Stimulated activated CD4-positive, alpha-beta T cell treated with anti-CD3 and anti-CD28 coated beads, Interleukin-15, amount 100 ng/mL, for 24 hours (primary cell): ENCODE results near the gene EPB42.
A peak's percentile ranks its signal among the peaks of the same experiment; 100 is the strongest.
"Not testable (repeated sequence)": the region's sequence is repeated elsewhere in the genome, so short reads cannot be mapped to it uniquely, and the experiment has no call there.

Source experiments
- DNase-seq: peaks from one replicate; pipeline ENCODE4 v3.0.0-alpha.2; 2020

The EPB42 gene

DNA sequence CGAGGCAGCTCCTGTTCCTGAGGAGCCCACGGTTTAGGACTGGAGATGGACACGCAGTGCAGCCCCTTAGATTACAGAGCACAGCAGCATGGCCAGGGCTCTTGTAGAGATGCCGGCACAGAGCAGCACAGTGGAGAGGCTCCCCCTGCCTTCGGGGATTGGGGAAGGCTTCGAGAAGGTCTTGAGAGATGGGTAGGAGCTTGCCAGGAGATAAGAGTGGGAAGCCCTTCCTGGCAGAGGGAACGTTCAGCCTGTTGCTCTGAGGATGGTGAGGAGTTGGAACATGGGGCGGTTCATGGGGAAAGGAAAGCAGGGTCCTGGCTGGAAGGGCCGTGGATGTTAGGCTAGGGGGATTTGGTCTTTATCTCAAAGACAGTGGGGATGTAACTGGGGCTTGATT is 10.0 kb downstream of the EPB42 start:
- DNase-seq, result no peak

DNA sequence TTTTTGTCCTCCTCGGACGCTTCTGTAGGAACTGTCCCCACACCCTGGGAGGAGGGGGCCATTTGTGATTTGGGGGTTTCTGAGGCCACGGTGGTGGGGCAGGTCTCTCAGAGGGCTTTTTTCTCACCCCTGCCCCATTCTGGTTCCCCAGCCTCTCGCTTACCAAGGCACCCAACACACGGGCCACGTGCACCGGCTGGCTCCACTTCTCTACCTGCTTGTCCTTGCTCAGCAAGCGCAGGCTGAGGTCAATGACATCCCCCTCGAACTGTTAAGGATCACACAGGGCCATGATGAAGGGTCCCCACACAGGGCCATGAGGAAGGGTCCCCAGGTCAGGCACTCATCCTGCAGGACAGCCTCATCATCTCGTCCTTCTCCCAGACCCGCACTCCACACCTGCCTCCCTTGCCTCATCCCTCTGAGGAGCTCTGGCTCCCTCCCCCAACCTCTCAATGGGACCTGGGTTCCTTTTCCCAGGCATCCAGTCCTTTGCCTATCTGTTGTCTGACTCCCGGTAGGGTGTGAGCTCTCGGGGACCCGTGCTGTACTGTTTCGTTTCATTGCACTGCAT is 10.6 kb downstream of the EPB42 start:
- no peak for DNase-seq

DNA sequence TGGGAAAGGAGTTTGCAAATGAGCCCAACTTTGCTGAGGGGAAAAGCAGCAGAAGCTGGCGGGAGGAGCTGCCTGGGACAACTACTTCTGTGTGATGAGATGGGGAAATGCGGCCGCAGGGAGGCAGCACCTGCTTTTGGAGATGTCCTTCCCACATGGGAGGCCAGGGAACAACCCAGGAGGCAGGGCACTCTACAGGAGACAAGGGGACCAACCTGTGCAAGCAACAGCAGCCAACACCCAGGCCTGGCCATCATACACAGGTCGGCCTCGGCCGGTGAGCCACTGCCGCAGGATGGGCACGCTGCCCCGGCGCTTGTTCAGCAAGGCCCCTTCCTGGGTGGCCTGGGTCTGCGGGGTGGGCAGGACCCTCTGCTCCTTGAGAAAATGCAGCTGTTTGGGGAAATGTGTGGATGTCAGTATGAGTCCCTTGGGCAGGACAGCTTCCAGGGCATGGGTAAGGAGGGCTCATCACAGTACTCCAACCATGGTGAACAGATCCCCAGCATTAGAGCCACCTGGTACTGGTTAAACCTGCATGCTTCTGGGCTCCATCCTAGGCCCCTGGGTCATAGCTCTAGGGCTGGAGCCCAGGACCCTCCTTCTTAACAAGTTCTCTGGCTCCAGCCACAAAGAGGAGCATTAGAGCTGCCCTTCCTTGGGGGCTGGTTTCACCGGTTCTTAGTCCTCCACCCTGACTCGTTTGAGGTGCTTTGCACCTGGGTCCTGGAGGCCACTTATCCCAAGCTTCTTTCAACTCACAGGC is 11.6 kb downstream of the EPB42 start:
- no peak for DNase-seq

DNA sequence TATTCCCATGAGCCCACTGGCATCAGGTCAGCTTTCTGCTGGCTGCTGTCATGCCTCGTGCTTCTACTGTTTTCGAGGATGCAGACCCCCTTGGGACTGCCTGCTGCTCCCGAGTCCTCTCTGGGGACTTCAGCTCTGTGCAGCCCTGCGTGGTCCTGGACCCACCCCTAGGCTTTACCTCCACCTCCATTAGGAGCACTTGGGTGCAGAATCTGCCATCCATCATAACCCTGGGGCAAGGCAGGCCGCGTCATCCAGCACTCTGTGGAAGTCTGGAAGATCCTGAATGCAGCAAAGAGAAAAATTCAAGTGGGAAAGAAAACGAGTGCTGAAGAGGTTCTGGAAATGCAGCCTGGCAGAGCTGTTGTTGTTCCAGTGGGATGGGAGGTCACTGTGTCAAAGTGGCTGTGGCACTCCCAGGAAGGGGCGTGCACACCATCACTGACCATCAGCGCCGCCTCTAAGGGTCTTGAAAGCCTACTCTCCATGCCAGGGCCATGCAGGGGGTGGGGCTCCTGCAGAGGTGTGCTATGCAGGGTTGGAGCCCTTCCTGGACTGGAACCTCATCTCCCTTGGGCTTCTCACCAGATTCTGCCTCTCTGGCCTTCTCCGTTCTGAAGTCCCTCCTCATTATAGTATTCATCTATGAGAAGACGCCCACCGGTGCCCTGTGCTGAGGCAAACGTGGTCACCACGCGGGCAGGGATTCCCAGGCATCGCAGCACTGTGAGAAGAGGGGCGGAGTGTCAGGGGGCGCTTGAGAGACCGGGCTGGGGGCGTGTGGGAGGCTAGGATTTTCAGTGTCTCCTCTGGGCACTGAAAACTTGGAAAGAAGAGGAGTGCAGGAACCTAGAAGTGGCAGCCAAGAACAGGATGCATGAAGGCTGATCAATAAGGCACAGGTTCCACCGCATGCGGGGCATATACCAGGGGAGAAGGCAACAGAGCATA is 12.5 kb downstream of the EPB42 start:
- no peak for DNase-seq

DNA sequence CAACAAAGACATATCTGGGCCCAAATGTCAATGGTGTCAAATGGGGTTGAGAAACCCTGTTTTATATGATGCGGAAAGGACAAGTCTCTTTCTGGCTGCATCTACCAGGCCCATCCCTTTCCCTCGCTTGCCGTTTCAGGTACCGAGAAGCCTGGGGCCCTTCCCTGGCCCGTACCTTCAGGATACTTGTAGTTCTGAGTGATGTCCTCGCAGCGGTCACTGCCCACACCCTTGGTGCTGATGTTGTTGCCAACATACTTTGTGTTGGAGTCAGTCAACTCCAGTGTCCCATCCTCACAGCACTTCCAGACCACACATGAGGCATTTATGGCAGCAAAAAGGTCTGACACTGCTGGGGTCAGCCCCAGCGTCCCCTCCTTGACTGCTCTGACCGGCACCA is 13.8 kb downstream of the EPB42 start:
- DNase-seq, result no peak

DNA sequence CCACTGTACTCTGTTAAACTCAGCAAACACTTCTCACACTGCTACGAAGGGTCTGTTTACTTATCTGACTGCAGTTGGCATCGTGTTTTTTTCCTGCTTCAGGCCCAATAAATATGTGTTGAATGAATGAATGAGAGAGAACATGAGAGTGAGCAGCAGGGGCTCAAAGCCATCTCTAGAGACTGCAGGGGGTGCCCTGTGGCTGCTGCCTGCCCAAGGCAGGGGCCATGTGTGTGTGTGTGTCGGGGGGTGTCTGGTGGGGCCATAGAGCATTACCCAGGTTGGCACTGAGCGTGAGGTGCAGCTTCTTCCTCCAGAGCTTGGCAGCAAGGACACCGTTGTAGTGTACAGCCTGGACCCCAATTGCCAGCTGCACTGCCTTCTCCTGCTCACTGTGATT is 14.8 kb downstream of the EPB42 start:
- DNase-seq, result no peak

DNA sequence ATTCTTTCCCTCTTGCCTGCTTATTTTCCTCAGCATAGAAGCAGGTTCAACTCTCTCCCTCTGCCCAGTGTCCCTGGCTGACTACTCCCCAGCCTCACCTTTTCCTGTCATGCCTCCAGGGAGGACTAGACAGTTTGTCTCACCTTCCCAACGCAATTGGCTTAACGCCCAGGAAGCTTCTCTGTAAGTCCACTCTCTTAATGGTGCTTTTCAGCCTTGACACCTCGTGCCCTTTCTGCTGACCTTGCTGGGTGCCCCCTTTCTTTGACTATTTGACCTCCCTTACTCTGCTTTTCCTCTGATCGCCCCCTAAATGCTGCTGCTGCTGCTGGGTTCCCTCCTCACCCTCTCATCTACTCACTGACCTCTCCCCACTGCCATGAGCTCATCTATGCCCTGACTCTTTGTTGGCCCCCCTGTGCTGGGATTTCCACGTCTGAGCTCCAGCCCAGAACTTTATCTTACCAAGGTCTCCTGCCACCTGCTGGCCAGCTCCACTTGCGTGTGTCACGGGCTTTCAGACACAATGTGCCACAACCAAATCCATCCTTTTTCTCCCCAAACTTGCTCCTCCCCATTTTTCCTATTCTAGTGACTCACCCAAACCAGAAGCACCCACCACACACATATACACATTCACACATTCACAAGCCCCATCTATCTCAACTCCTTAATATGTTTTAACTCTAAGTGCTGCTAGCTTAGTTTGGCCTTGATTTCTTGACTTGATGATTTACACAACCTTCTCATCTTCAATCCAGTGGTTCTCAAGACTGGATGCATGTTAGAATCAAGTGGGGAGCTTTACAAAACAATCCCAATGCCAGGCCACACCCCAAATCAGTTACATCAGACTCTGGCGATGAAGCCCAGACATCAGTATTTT is 16.6 kb downstream of the EPB42 start:
- peak; percentile 61 for DNase-seq

DNA sequence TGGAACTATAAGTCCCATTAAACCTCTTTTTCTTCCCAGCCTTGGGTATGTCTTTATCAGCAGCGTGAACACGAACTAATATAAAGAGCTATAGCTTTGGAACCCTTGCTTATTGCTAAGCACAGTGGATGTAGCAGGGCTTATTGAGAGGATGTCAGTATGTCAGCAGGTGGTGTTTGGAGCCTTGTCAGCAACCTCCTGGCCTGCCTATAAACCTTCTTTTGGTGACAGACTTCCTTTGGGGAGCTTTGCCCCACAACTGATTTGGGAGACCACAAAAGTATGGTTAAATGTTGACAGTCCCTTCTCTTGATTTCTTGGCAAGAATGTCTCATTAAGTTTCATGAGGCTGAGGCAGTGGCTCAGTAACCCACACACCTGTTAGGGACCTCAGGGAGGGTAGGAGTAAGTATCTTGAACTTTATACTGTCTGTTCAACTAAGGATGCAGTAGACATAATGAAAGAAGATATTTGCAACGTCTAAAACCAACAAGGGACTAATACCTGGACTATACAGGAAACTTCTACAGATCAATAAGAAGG is 20.8 kb downstream of the EPB42 start:
- DNase-seq, result no peak

DNA sequence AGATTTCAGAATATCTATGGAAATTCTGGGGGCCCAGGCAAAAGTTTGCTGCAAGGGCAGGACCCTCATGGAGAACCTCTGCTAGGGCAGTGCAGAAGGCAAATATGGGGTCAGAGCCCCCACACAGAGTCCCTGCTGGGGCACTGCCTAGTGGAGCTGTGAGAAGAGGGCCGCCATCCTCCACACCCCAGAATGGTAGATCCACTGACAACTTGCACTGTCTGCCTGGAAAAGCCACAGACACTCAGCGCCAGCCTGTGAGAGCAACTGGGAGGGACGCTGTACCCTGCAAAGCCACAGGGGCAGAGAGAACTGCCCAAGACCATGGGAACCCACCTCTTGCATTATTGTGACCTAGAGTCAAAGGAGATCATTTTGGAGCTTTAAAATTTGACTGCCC is 21.8 kb downstream of the EPB42 start:
- DNase-seq, result no peak

DNA sequence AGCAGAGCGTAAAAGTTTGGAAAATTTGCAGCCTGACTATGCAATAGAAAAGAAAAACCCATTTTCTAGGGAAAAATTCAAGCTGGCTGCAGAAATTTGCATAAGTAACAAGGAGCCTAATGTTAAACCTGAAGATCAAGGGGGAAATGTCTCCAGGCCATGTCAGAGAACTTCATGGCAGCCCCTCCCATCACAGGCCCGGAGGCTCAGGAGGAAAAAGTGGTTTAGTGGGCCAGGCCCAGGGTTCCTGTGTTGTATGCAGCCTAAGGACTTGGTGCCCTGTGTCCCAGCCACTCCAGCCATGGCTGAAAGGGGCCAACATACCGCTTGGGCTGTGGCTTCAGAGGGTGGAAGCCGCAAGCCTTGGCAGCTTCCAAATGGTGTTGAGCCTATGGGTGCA is 22.3 kb downstream of the EPB42 start:
- not testable (repeated sequence) for DNase-seq

DNA sequence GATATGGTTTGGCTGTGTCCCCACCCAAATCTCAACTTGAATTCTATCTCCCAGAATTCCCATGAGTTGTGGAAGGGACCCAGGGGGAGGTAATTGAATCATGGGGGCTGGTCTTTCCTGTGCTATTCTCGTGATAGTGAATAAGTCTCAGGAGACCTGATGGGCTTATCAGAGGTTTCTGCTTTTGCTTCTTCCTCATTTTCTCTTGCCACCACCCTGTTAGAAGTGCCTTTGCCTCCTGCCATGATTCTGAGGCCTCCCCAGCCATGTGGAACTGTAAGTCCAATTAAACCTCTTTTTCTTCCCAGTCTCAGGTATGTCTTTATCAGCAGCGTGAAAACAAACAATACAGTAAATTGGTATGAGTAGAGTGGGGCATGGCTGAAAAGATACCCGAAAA is 23.0 kb downstream of the EPB42 start:
- DNase-seq, result not testable (repeated sequence)

DNA sequence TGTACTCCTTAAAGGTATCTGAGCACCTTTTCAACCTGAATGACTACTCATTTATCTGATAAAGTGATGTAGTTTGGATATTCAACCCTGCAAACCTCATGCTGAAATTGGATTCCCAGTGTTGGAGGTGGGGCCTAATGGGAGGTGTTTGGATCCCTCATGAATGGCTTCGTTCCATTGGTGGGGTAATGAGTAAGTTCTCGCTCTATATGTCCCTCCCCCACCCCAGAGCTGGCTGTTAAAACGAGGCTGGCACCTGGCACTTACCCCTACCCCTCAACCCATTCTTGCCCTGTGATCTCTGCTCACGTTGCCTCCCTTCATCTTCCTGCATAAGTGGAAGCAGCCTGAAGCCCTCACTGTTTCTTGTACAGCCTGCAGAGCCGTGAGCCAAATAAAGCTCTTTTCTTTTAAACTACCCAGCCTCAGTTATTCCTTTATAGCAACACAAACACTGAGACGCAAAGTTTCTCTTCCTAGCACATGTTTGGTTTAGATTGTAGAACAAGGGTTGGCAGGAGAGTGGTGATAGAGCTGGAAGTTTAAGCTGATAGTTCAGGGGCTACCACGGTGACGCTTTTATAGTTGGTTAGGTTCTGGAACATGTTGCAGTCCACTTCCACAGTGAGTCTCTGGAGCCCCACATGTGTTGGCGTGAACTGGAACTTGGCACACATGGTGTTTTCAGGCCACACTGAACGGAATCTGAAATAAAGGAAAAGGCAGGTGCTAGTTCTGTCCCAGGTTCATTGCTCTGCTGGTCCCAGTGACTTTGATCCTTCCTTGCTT is 23.9 kb downstream of the EPB42 start:
- no peak for DNase-seq

DNA sequence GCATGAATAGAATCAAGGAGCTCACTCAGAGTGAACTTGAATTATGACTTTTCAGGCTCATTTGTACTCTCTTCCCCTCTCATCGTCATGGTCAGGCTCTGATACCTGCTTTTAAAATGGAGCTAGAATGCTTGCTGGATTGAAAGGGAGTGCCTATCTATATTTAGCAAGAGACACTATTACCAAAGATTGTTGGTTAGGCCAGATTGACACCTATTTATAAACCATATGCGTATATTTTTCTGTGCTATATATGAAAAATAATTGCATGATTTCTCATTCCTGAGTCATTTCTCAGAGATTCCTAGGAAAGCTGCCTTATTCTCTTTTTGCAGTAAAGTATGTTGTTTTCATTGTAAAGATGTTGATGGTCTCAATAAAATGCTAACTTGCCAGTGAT is 26.0 kb downstream of the EPB42 start:
- no peak for DNase-seq

DNA sequence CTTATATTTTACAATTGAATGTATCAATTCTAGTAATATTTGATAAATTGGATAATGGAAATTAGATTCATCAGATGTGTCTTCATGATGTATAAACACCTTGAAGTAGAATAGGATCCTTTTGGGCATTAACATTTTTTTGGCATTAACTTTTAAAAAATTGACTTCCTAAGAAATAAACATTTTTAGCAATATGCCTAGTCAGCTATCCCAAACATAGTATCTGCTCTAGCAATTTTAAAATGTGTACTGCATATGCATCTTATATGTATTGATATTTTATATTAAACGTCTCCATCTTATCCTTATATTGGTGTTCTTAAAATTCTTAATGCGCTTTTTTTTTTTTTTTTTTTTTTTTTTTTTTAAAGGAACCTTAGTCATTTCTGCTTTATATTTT is 27.1 kb downstream of the EPB42 start:
- no peak for DNase-seq

DNA sequence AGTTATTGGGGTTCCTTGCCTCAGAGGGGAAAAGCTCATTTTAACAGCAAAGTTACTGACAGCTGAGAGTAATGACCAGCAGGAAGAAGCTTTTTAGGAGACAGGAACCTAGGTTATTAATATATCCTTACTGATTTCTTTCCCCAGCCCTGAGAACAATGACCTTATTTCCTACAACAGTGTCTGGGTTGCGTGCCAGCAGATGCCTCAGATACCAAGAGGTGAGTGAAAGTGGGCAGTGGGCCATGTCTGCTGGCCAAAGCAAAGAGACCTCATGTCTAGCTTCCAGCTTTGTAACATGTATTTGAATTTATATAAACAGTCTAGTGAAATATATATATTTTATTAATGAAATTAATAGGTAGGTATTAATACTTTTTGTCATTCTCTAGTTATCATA is 30.6 kb downstream of the EPB42 start:
- no peak for DNase-seq

DNA sequence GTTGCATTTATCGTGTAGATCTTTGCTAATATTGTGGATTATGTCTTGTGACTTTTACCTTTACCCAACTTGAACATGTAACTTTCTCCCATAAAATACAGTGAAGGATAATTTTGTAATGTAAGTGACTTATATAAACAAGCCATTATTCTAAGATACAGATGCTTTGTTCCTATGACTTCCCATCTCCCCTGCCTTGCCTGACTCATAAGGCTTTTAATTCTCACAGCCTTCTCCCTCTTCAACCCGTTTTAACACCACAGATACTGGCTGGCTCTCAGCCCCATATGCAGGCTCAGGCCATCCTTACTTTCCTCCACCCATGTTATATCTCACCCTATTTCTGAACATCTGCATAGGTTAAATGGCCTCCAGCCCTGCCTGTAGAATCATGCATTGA is 31.5 kb downstream of the EPB42 start:
- no peak for DNase-seq

DNA sequence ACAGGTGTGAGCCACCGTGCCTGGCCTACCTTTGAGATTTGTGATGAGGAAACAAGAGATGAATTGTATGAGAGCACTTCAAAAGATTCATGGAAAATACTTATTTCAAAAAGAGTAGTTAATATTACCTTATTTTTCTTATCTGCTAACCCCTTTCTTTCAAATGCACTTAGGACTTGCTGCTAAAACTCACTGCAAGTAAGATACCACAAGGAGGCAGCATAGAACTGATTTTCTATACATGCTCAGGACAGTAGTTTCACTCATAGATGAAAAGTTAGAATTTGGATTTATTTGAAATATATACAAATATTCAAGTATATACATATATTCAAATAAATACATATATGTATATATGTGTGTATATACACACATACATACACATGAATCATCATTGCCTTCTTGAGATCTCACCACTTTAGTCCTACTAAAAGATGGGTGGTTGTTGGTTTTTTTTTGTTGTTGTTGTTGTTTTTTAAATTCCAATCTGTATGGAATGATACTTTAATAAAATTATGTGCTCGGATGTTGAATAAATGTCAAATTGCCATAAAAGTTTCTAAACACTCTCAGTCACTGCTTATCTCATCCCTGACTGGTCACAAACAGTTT is 33.2 kb downstream of the EPB42 start:
- no peak for DNase-seq

DNA sequence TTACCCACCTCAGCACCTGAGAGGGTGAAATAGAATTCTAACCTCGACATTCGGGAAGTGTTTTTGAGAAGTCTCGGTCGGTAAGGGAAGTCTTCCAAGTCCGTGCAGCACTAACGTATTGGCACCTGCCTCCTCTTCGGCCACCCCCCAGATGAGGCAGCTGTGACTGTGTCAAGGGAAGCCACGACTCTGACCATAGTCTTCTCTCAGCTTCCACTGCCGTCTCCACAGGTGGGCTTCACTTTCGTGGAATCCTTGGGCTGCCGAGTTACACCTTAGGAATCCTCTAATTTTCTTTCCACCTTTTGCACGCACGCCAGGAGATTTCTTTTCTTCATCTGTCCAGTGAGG is 34.8 kb downstream of the EPB42 start:
- no peak for DNase-seq

DNA sequence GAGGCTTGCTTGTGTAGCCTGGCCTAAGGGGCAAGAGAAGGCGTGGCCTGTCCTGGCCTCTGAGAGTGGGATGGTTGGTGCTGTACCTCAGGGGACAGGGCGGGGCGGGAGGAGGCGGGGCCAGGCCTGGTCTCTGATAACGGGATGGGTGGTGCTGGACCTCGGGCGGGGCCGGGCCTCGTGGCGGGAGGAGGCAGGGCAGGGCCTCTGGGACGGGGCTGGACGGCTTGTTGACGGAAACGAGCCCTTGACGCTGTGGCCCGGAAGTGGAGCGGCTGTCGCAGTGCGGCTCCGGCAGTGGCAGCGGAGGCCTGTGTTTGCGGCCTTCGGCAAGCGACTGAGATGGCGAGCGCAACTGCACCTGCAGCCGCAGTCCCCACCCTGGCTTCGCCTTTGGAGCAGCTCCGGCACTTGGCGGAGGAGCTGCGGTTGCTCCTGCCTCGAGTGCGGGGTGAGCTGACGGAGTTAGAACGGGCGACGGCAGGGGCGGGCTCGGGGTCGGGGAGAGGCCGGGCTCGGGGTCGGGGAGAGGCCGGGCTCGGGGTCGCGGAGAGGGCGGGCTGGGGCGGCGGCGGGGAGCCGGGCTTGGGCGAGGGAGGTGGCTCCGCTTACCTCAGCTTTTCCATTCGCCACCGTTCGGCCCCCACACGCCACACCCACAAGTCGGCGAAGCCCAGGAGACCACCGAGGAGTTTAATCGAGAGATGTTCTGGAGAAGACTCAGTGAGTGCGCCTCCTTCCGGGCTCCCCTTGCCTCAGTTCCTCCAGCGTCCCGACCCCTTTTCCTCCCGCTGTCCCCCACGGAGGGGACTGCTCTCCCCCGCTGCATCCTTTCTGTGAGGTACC is 35.4 kb downstream of the EPB42 start, which contains the start of gene CCNDBP1:
Gene CCNDBP1 (plus strand): TSS at position 247 of the 846 bp plus-strand sequence. CDS start 96 bp downstream, at position 343.
- peak; percentile 97 for DNase-seq
